Natural killer cell treated with Interleukin-12 subunit alpha and Interleukin-12 subunit beta and Interleukin-15 and Interleukin-18, amount 100 ng/mL, for 72 hours (primary cell): ENCODE measurements around the gene TNFRSF4. TPM values are rescaled to one million over a fixed set of nuclear protein-coding genes. Genes with fewer than 3 reads are reported as not detected.

ENCODE experiments used
- total RNA-seq, 2 donors: library from RNA; stranded (reverse); gene quantifications; one replicate each; pipeline ENCODE4 v1.2.3, GENCODE V29; 2022

Gene TNFRSF4
- total RNA-seq, 2 donors from 2014 or later: 56.8 to 305 TPM

Other genes with a start within 250 kb of the TNFRSF4 start
- gene PLEKHN1, start 247.7 kb downstream of the TNFRSF4 start, total RNA-seq: 1 to 10 TPM; 1.4 TPM
- not detected for gene PERM1, start 232.1 kb downstream of the TNFRSF4 start, total RNA-seq
- not detected for gene HES4, start 214.1 kb downstream of the TNFRSF4 start, total RNA-seq
- gene ISG15, start 200.7 kb downstream of the TNFRSF4 start, total RNA-seq: 10 to 100 TPM; 15.2 to 44.3 TPM
- 1 to 10 TPM; 9.3 to 9.4 TPM for gene AGRN, start 194.0 kb downstream of the TNFRSF4 start, total RNA-seq
- gene RNF223, start 139.8 kb downstream of the TNFRSF4 start, total RNA-seq: not detected
- gene C1orf159, start 98.1 kb downstream of the TNFRSF4 start, total RNA-seq: 10 to 100 TPM; 18.6 to 37.1 TPM
- gene TTLL10, start 40.3 kb downstream of the TNFRSF4 start, total RNA-seq: under 1 TPM in 1 of 2 donors, not detected in 1; 0.31 TPM
- 100 to 1,000 TPM; 295 to 591 TPM for gene TNFRSF18, start 7.6 kb downstream of the TNFRSF4 start, total RNA-seq
- 100 to 1,000 TPM; 243 to 251 TPM for gene SDF4, start 17.8 kb upstream of the TNFRSF4 start, total RNA-seq
- gene B3GALT6, start 18.1 kb upstream of the TNFRSF4 start, total RNA-seq: 10 to 100 TPM; 23.8 to 28.1 TPM
- gene C1QTNF12, start 32.6 kb upstream of the TNFRSF4 start, total RNA-seq: 1 to 10 TPM; 5.2 to 5.6 TPM
- gene UBE2J2, start 59.7 kb upstream of the TNFRSF4 start, total RNA-seq: 100 to 1,000 TPM in 1 of 2 donors, 10 to 100 TPM in 1; 70.6 to 119 TPM
- 1 to 10 TPM; 1.5 to 3.2 TPM for gene SCNN1D, start 66.3 kb upstream of the TNFRSF4 start, total RNA-seq
- 10 to 100 TPM; 32.5 to 60.5 TPM for gene ACAP3, start 93.8 kb upstream of the TNFRSF4 start, total RNA-seq
- 10 to 100 TPM; 19.2 to 39.0 TPM for gene PUSL1, start 94.4 kb upstream of the TNFRSF4 start, total RNA-seq
- 100 to 1,000 TPM; 122 to 204 TPM for gene INTS11, start 110.5 kb upstream of the TNFRSF4 start, total RNA-seq
- gene CPTP, start 110.6 kb upstream of the TNFRSF4 start, total RNA-seq: 10 to 100 TPM; 15.7 to 20.1 TPM
- gene TAS1R3, start 117.1 kb upstream of the TNFRSF4 start, total RNA-seq: under 1 TPM; 0.81 to 0.89 TPM
- gene DVL1, start 135.3 kb upstream of the TNFRSF4 start, total RNA-seq: 10 to 100 TPM; 29.4 to 66.5 TPM
- gene MXRA8, start 144.4 kb upstream of the TNFRSF4 start, total RNA-seq: not detected
- 100 to 1,000 TPM; 106 to 216 TPM for gene AURKAIP1, start 161.1 kb upstream of the TNFRSF4 start, total RNA-seq
- gene CCNL2, start 185.2 kb upstream of the TNFRSF4 start, total RNA-seq: 100 to 1,000 TPM; 124 to 196 TPM
- 100 to 1,000 TPM; 138 to 175 TPM for gene MRPL20, start 193.1 kb upstream of the TNFRSF4 start, total RNA-seq
- not detected for gene ANKRD65, start 207.1 kb upstream of the TNFRSF4 start, total RNA-seq
- 1 to 10 TPM; 1.3 to 7.7 TPM for gene VWA1, start 221.5 kb upstream of the TNFRSF4 start, total RNA-seq
- gene ATAD3C, start 235.5 kb upstream of the TNFRSF4 start, total RNA-seq: 1 to 10 TPM in 1 of 2 donors, under 1 TPM in 1; 0.17 to 1.7 TPM